SU-DHL-6 (cell line): Measurements from ENCODE around the gene POTEG.
"Not testable (repeated sequence)": the region's sequence is repeated elsewhere in the genome, so short reads cannot be mapped to it uniquely, and the experiment has no call there.

ENCODE experiments used
- CTCF ChIP-seq: fragments of 200-600 bp; sonication (generic); IDR thresholded peaks from one replicate; pipeline ENCODE4 v1.5.1; 2017; ENCODE audit warnings: antibody characterized with exemption, mild to moderate bottlenecking, low read length, moderate library complexity; ENCODE audit not compliant: insufficient read depth, poor library complexity, severe bottlenecking
- EZH2phosphoT487 ChIP-seq: fragments of 200-600 bp; sonication (generic), shearing (Covaris generic); conservative IDR thresholded peaks from 2 replicates; pipeline ENCODE4 v1.6.1; 2018; ENCODE audit warnings: mild to moderate bottlenecking, antibody characterized with exemption, low read length, moderate library complexity, mixed read lengths

GRCh38 chr14:19480491-19480890 lies 46.4 kb upstream of the POTEG start:
- not testable (repeated sequence) for TF ChIP-seq CTCF, EZH2phosphoT487
